GM18526 (cell line): Measurements from ENCODE around the gene FEM1B.

ENCODE experiments used
- POLR2A ChIP-seq: IDR thresholded peaks from 3 replicates; pipeline ENCODE4 v1.6.1; 2011; ENCODE audit not compliant: insufficient read length; ENCODE audit errors: extremely low read depth

FEM1B gene

DNA sequence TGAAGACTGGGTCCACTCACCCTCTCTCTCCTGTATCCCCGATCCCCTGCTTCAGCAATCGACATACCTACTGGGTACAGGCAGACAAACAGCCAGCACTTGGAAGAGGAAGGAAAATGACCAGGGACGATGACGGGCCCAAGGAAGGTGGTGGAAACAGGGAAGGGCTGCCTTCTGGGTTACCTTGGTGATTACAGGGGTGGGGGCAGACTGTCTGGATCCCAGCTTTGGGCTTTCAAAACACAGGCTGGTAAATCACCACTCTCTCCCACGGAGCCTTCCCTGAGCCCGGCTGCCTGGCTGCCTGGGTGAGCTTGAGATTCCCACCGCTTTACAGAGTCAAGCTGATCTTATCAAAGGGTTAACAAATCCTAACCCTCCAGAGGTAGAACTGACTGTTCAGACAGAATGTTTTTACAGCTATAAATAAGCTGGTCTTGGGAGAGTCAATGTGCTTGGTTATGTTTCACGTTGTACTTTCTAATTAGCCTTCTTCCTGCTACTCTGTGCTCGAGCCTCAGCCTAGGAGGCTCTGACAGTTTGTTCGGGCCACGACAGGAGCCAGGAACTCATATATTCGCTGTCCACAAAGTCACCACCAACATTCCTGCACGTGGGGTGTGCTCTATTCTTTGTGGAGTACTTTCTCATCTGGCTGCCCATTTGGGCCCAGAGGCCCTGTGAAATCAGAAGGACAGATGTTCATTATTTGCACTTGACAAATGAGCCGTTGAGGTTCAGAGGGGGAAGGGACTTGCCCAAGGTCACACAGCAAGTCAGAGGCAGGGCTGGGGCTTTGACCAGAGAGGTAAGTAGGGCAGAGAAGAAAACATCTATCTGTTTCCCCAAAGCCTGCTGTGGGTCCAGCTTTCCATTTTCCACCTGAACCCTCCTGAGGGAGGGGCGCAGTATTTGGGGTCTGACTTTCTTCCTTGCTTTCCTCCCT, 63.5 kb downstream of the FEM1B start:
- no peak for TF ChIP-seq POLR2A

DNA sequence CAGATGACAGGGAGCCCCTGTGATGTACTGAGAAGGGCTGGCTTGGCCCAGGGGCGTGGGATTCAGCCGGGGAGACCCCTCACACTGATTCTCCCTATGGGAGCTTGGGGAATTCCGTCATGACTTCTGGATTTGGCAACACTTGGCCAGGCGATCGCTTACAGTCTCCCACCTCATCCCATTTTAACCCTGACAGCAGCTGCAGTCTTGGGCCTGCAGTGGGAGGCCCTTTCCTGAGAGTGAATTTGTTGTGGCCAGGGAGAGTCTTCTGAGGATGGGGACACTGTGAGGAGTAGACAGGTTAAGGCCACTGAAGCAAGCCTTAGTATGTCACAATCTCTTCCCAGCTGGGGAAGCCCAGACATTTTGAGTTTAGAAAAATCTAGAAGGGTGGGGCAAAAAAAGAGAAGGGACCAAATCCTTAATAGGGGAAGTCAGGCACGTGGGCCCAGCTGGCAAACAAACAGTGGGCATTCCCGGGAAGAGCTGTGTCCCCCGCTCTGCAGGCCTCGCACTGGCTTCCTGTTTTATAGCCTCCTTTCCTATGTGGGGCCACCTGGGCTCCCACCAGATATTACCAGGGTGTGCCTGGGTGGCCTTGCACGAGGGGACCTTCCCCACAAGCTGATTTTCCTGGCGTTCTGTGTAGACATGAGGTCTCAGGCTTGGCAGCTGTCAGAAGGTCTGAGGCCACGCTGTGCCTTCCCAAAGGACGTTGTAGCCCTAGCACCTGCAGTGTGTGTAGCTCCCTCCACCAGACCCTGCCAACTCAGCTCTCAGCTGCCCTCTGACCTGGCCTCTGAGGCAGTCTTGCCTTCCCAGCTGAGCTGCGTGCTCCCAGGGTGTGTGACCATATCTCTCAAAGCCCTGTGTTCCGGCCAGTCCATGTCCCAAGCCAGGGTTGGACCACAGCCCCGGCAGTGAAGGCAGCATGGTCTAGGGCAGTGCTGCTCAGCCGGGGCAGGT, 64.5 kb downstream of the FEM1B start:
- TF ChIP-seq POLR2A: no peak

DNA sequence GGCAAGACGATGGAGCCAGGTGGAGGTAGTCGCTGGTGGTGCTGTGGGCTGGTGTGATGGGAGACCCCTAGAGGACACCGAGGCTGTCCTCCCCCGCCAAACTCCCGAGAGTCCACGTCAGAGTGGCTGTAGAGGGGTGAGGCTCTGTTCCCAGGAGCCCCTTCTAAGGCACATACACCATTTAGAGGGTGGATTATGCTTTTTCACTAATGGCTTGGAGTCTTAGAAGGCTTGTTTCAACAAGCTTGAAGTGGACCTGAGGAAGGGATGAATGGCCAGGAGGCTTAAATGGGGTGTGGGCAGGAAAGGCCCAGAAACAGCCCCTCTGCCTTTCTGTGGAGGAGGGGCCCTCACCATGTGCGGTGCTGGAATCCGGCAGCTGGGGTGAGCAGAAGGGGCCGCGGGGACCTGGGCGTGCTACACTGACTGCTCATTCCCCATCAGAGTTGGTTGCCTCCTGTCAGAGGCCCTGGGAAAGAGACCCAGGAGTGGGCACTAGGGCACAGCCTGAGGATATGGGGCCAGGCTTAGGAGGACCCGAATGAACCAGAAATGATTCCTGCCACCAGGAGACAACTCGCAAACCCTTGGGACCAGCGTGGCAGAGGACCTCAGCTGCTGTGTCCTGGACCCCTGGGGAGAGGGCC, 66.2 kb downstream of the FEM1B start:
- no peak for TF ChIP-seq POLR2A

DNA sequence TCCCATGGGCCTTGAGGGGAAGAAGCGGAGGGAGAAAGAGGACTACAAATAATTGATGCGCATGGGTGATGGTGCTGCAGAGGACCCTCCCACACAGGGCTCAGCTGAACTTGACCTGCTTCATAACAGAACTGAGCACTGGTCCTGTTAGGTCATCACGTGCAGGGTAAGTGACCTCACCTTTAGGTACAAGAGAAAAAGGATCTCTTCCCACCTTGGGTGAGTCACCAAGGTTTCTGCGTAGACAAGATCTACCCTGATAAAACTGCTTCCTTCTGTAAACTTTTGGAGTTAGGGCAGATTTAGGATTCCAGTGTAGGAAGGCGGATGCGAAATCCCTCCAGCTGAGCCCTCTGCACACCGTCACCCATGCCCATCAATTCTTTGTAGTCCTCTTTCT, 67.1 kb downstream of the FEM1B start:
- TF ChIP-seq POLR2A: no peak
